ENCODE results near the gene PEX14. TPM values are rescaled to one million over a fixed set of nuclear protein-coding genes. Genes with fewer than 3 reads are reported as not detected.
A peak's percentile ranks its signal among the peaks of the same experiment; 100 is the strongest.

Gene PEX14
- total RNA-seq, 1 donor from 2014 or later: 21.0 TPM

DNA sequence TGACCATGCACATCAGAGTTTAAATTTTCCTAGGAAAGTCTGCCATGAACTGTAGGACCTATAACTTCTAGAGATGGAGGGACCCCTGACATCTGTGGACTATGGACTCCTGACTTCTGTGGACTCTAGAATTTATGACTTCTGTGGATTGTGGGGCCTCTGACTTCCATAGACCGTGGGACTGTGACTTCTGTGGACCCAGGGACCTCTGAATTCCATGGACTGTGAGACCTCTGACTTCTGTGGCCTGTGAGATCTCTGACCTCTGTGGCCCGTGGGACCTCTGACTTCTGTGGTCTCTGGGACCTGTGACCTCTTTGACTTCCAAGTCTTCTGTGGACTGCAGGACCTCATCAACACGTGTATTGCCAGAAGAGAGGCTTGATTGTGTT, 36.7 kb downstream of the PEX14 start:
- DNase-seq: no peak
- ATAC-seq: no peak
- intact Hi-C loops (cut with micrococcal nuclease): loop anchor here (10.0 kb wide), 1 partner anchor 353 kb away; no protein-coding TSS in a partner anchor

DNA sequence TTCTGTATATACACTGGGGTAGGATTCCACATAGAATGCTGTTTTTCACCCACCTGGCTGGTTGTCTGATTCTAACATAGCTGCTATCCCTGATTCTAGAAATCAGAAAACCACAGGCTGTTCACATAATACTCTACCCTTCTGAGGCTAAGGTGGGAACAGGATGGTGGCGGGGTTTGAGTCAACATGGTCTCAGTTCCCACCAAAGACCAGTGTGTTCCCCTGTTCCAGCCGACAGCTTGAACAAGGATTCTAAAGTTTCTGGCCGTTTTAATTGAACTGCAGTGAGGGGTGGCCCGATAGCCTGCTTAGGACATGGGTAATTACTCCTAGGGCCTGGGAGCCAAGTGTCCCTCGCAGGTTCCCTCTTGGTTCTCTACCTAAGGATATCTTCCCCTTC, 38.4 kb downstream of the PEX14 start:
- intact Hi-C loops (cut with micrococcal nuclease): loop anchor here (10.0 kb wide), 1 partner anchor 352 kb away; no protein-coding TSS in a partner anchor
- DNase-seq (no peak), ATAC-seq (no peak)

DNA sequence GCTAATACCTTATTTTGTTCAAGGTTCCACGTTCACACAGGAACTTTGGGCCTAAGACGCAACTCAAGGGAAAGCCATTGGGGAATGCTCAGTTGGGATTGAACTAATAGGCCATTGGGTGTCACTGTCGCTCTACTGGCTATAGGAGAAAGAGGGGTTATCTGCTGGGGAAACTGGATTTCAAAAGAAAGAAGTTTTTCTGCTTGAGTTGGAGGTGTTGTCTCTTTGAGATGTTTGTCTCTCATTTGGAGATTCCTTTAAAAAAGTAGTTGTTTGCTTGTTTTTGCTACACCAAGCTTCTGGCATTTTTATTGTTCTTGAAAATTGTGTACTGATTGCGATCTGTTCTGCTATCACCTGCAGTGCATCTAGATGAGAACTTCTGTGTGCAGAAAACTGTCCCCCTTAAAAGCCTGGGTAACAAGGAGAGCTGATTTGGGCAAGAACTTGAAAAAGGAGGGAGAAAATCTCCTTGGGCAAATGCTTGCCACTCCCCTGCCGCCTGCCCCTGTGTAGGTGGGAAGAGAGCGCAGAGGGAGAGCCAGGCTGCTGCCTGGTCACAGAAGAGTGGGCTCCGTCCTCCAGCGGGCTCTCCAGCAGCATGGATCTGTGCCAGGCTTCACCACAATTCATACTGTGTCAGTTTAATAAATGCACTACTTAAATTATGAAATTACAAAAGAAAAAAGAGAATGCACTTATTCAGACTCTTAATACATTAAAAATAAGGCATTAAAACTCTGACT, 39.9 kb downstream of the PEX14 start:
- intact Hi-C loops (cut with micrococcal nuclease): loop anchor here (10.0 kb wide), 1 partner anchor 350 kb away; no protein-coding TSS in a partner anchor
- DNase-seq (no peak), ATAC-seq (peak; percentile 51)

DNA sequence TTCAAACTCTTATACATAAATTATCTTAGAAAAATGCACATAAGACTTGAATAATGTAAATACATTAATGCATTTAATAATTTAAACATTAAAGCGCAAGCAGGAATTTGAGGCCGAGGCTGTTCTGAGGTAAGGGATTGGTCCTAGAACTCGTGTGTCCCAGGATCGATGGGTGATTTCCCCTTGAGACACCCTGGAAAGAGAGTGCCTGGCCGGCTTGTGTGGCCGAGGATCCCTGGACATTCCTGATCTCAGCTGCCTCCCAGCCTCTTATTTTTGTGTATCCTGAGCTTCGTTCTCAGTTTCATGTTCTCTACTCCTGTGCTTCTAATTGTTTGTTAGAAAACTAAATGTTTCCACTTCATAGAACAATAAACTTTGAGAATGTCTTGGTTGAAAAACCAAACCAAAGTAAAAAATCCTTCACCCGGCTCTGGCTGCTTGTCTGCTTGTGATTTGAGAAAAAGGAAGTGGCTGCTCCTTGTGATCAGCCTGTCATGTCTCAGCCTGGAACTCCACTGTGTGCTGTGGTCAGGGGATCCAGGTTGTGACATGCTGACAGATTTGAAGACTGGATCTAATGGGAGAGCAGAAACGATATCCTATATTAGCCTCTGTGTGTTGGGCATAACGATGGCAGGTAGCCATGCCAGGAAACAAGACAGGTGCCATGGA, 40.7 kb downstream of the PEX14 start:
- ATAC-seq: no peak
- intact Hi-C loops (cut with micrococcal nuclease): loop anchor here (10.0 kb wide), 1 partner anchor 349 kb away; no protein-coding TSS in a partner anchor
- DNase-seq: no peak

DNA sequence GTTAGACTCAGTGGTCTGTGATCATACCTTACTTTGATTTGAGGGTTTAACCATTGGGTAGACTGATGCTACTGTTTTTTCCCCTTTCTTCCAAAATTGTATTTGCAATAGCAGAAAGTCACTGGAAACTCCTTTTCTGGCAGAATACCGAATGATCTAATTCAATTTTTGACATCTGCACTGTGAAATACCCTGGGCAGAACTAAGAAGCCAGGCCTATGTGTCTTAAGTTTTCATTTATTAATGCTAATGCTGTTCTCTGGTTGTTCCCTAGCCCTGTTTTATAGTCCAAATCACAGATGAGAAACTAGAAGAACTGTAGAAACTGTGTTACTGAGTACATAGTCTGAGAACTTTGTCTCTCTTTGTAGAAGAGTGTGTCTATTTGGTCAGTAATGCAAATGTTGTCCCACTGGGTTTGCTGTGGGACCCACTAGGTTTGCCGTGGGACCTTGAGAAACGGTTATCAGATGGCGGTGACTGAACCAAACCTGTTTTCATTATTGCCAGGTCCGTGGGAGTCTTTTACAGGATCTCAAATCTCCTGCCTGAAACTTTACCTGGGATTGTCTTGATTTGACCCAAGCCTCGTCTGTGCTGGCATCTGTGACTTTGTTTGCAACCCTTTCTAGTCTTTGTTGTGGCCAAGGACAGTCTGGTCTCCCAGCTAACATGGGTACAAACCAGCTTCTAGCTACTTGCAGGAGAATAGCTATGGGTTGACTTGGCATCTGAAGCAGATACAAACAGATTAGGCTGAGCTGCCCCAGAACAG, 41.4 kb downstream of the PEX14 start:
- intact Hi-C loops (cut with micrococcal nuclease): loop anchor here (10.0 kb wide), 1 partner anchor 349 kb away; no protein-coding TSS in a partner anchor
- no peak for ATAC-seq
- DNase-seq: no peak

DNA sequence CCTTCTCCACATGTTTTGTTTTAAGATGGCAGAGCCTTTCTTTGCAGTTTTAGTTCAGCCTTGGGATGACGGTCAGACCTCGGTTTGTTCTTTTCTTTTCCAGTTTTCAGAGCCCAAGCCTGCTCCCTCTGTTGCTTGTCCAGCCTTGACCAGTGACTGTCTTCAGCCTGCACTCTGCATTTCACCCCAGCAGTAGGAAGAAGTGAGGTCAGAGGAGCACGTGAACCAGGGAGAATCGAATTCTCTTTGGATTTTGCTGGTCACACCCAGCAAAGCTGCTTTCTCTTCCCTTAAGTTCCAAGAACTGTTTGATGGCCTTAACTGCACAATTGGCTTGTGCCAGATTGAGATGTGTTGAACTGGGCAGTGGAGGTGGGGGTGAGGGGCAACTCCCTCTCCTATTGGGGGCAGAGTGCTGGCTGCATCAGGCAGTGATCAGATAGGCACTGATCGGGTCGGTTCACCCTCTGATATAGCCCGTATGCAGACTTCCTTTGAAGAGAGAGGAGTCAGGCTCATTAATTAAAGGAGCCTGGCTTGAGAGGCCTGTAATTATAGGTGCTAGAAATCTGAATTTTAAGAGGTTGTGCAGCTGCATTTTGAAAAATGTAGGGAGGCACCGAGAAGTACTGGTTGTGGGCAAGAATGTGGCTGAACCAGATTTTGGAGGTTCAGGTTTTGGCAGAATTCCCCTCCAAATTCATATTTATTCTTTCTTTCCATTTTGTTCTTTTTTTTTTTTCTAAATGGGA, 42.4 kb downstream of the PEX14 start:
- no peak for ATAC-seq
- DNase-seq: no peak
- intact Hi-C loops (cut with micrococcal nuclease): loop anchor here (10.0 kb wide), 1 partner anchor 348 kb away; no protein-coding TSS in a partner anchor

DNA sequence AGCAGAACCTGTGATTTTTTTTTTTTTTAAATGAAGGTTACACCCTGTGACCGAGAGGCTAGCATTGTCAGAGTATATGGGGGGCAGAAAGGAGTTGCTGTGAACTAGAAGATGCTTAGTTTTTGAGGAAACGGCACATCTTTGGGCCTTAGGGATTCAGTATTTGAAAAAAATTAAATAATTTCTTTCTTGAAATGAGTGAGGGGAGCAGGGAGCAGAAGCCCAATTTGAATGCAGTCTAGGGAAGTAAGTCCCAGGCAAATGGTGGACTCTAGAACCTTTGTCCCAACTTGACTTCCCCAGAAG, 42.9 kb downstream of the PEX14 start:
- no peak for ATAC-seq
- DNase-seq: no peak
- intact Hi-C loops (cut with micrococcal nuclease): loop anchor here (10.0 kb wide), 1 partner anchor 347 kb away; no protein-coding TSS in a partner anchor

DNA sequence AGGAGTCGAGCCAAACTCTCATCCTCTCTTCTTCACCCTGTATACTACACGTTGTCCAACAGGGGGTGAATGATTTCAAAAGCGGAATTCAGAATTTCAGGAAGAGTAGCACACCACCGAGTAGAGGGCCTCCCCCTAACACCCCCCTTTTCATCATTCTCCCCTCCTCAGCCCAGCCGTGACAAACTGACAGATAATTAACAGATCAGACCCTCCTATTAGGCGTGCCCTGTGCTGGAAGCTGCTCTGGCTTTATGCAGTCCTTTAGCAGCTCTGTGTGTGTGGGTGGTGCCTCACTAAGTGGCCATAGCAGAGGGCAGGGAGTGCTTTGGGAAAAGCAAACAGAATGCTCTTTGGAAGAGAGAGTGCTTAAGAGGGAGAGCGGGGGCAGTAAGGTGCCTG, 44.3 kb downstream of the PEX14 start:
- no peak for DNase-seq
- ATAC-seq: peak; percentile 73
- intact Hi-C loops (cut with micrococcal nuclease): loop anchor here (10.0 kb wide), 1 partner anchor 346 kb away; no protein-coding TSS in a partner anchor

DNA sequence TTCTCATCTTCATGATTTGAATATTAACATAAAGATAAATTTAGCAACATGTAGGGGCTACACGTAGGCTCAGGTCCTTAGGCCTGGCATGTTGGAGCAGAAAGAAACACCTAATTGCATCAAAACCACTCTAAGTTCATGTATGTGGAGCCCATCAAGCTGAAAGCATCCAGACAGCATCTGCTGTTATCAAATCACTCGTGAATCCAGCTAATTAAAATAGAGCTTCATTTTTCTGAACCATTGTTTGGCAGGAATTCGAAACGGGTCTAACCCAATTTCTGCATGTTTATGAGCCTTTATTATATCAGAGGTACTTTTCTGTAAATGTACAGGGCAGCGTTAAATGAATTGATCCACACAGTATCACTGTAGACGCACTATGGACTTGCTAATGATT, 45.7 kb downstream of the PEX14 start:
- no peak for DNase-seq
- intact Hi-C loops (cut with micrococcal nuclease): no loop called here
- no peak for ATAC-seq

DNA sequence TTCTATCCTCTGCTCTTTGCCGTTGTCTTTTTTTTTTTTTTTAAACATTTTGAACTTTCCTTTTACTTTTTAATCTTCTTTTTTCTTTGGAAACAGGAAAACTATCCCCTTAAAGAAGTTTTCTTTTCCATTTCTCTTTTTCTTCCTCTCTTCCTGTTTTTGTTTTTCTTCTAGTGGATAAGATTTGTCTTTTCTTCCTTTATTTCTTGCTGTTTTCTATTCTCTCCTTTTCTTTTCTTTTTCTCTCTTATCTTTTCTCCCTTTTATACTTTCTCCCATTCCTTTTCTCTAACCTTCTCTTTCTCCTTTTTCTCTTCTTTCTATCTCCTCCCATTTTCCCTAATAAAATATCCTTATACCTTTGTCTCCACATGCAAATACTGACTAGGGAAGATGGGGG, 46.2 kb downstream of the PEX14 start:
- ATAC-seq (no peak), DNase-seq (no peak)
- intact Hi-C loops (cut with micrococcal nuclease): no loop called here

DNA sequence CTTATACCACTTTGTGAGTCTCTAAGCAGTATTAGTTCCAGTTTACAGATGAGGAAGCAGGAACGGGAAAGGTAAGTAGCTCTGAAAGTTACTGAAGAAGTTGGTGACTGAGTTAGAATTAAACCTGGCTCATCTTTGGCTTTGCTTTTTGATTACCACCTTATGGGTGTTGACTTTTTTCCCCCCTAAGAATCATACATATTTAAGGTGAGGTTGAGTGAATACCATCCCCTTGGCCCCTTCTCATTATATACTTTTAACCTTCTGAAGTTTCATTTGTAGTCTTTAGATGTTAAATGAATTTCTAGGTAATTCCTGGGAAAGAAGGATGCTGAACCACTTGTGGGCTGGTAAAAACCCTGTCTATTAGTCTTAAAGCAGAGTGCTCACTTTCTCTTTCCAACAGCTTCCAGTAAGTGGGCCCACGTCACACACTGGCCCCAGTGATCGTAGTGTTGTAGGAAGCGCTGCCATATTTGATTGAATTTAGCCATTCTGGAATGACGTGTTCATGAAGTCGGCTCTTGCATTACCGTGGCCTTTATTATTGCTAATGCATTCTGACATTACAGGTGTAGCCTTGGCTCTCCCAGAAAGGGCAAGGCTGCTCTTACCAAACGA, 46.9 kb downstream of the PEX14 start:
- intact Hi-C loops (cut with micrococcal nuclease): no loop called here
- no peak for DNase-seq

DNA sequence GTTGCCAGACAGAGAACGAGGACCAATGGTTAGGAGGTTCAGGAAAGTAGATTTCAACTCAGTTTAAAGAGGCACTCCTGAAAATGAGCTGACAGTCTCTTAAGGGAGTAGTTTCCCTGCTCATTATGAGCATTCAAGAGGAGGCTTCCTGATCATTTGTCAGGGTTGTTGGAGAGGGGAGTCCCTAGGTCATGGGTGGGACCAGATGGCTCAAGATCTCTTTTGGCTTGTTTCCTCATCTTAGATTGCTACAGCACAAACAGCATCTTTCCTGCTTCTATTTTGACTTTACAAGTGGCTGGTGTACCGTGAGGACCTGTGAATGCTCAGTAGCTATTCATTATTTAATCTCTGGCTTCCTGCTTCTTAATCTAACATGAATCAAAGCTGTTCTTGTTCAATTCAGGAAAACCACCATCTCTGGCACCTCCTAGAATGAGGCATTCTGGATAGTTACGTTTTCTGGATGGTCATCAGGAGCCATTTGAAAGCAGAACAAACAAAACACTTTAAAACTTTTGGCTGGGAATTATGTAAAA, 47.6 kb downstream of the PEX14 start:
- intact Hi-C loops (cut with micrococcal nuclease): no loop called here
- no peak for ATAC-seq
- DNase-seq: no peak

More for the DNA sequence above, 46.9 kb downstream of the PEX14 start:
- no peak for ATAC-seq

DNA sequence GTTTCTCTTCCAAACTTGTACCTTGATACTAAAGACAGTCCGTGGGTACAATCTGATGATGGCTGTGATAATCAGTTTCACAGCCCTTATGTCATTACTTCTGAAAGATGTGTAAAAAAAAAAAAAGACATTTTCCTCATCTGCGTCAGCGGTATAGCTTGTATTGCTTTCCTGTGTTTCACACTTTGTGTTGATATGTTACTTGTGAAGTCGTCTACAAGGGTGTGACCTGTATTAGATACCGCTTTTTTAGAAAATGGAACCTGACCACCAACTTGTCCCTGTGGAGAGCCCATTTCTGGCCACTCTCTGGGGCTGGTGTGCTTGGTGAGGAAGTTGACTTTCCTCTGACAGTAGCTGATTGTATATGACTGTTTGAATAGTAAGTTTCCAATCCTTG, 50.5 kb downstream of the PEX14 start:
- intact Hi-C loops (cut with micrococcal nuclease): no loop called here
- no peak for ATAC-seq

DNA sequence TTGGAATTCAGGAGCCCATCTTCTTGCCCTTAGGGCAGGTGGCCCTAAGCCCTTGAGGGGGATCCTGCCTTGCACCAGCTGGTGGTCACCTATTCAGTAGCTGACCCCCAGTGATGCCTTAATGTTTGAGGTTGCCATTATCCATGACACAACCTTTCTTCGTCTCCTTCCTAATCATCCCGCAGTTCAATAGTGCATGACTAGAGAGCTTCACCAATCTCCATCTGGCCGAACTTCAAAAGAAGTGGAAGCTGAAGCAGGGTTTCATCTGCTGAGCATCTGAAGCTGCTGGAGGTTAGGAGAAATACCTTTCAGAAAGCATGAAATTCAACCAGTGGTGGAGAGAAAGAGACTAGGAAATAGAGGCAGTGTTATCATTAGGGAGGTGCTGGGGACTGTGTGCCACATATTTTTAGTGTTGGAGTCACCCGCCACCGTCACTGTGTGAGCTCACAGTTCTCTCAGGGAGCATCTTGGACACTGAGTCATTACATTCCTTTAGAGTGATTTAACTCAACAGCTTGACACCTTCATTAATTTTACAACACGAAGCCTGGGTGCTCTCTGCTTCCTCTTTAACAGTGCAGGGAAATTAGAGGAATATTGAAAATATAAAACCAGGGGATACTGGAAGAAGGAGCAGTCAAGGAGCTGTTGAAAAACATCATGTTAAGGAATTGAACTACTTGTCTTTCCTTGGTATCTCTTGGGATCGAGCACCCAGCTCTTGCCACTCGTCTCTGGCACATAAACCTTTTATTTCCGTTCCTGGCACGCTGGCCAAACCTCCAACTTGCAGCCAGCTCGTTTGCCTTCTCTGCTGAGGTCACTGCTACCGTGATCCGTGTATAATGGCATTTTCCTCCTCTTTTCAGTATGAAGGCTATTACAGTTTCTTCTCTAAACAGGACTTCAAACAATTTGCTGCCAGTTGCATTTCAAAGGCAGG, 53.6 kb downstream of the PEX14 start:
- ATAC-seq: peak; percentile 94
- intact Hi-C loops (cut with micrococcal nuclease): no loop called here
- peak; percentile 50 for DNase-seq

More for the DNA sequence above, 50.5 kb downstream of the PEX14 start:
- DNase-seq: no peak

DNA sequence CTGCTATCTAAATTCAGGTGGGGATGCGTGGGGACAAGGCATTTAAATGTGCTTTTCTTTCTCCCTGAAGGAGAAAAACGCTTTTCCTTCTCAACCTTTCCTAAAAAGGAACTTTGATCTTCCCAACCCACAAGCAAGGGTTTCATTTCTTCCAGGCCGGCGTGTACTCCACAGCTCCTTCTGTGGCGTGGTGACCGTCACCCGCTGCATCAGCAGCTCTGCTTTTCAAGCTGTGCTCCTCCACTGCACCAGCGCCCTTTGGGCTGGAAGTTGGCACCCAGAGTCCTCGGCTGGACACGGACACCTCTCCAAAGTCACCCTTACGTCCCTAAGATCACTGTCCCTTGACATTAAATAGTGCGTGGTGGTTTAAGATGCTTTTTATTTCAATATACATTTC, 54.3 kb downstream of the PEX14 start:
- intact Hi-C loops (cut with micrococcal nuclease): no loop called here
- peak; percentile 32 for ATAC-seq
- DNase-seq: no peak

DNA sequence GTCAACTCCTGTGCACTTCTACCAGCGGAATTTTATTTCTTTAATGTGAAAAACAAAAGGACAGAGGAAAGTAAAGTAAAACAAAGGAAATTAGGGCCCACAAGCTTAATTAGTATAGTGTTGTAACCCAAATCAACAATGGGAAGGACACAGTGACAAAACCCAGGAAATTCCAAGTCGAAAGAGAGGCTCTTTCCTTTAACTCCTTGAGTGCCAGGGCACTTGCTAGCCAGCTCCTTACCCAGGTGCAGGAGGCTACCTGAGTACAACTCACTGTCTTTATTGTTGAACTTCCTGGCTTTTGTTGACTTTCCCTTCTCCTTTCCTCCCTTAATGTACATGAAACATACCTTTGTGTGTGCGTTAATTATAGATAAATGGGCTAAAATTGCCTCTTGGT, 55.0 kb downstream of the PEX14 start:
- ATAC-seq: no peak
- intact Hi-C loops (cut with micrococcal nuclease): no loop called here
- no peak for DNase-seq

DNA sequence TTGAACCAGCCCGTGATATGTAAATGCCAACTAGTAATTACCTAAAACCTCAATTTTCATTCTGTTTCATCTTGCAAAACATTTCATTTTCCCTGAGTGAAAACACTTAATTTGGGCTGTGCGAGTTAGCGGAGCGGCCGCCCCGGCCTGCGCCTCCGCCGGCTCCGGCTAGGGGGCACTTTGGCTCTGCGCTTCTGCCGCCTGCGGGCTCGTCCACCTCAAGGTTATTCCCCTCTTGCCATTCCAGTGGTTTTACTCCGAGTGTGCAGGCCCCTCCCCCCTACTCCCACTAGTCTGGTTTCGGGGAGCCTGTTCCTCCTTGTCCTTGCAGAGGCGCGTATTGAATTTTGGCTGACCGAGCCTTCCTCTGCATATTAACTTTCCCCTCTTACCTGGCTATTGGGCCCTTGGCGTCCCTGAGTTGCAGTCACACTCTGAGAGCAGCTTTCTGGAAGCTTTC, 55.6 kb downstream of the PEX14 start:
- peak; percentile 63 for DNase-seq
- intact Hi-C loops (cut with micrococcal nuclease): no loop called here
- ATAC-seq: peak; percentile 48

Measured in left ventricle myocardium superior (tissue), 1 donor.